Measurements from ENCODE around the gene HOXA3. TPM values are rescaled to one million over a fixed set of nuclear protein-coding genes. Genes with fewer than 3 reads are reported as not detected.

HOXA3 gene
- total RNA-seq, 4 donors from 2014 or later = 1.8 to 11.0 (median 4.3) TPM

GRCh38 chr7:27154901-27155815, 2.8 kb upstream of the HOXA3 start:
- TF ChIP-seq CTCF (IDR thresholded peaks at IDR 0.05) = no peak
- DNase-seq (ENCODE audit: low spot score) (peak; percentile 22), ATAC-seq (ENCODE audit: low FRiP score) (no peak)

DNA sequence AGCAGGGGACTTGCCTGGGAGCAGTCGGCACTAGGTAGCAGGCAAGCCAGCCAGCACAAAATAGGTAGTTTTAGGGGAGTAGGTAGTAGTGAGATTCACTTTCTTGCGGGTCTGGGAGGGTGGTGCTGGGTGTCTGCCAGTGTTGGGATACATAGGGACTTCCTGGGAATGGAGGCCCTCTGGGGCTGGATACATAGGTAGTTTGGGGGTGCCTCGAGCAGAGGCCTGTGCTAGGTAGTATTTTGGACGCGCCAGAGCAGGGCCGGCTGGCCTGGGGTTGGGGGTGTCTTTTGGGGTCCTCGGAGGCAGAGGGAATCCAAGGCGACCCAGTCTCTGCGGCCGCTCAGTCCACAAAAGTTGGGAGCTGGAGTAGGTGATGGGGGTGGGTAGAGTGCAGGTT, 2.0 kb upstream of the HOXA3 start:
- no peak for TF ChIP-seq CTCF (IDR thresholded peaks at IDR 0.05)
- ATAC-seq (ENCODE audit: low FRiP score) (no peak), DNase-seq (ENCODE audit: low spot score) (peak; percentile 17)

DNA sequence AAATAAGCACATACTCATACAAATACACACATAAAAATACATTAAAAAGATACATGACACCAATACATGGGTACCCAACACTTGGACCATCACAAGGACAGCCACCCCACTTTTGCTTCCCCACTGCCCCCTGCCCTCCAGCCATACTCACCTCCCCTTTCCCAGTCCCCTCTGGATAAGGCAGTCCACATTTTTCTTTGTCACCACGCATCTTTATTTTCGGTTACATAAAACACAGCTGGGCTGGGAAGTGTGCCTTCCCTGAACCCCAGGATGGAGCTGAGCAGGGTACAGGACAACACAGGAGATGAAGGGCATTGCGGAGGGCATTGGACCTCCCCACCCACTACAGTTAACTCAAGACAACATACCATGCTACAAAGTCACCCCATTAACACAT, 1.1 kb upstream of the HOXA3 start:
- no peak for TF ChIP-seq CTCF (IDR thresholded peaks at IDR 0.05)
- no peak for ATAC-seq (ENCODE audit: low FRiP score)
- DNase-seq (ENCODE audit: low spot score) = peak; percentile 19

DNA sequence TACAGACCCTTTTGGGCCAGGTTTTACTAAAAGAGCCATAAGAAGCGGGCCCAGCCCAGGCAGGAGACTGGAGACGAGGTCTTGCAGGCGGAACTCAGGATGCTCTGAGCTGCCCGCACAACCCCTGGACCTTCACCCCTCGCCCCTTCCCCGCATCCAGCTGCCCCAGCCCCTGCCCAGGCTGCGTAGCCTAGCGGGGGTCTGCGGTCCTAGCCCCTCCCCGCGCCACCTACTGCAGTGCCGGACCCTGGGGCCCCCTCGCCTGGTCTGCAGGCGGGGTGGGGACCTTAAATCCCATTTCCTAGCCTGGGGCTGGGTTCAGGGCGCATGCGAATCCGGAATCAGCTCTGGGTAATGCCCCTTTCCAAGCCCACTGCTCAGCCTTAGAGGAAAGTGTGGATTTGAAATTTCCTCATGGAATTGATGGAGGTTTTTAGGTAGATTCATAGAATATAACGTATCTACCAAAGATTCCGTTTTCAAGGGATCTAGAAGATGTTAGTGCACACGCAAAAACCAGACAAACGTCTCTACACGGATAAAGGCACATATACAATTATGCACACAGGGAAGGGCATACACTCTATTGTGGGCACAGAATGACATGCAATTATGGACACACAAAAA, 546 bp upstream of the HOXA3 start:
- no peak for DNase-seq (ENCODE audit: low spot score)
- no peak for TF ChIP-seq CTCF (IDR thresholded peaks at IDR 0.05)
- ATAC-seq (ENCODE audit: low FRiP score) = no peak

DNA sequence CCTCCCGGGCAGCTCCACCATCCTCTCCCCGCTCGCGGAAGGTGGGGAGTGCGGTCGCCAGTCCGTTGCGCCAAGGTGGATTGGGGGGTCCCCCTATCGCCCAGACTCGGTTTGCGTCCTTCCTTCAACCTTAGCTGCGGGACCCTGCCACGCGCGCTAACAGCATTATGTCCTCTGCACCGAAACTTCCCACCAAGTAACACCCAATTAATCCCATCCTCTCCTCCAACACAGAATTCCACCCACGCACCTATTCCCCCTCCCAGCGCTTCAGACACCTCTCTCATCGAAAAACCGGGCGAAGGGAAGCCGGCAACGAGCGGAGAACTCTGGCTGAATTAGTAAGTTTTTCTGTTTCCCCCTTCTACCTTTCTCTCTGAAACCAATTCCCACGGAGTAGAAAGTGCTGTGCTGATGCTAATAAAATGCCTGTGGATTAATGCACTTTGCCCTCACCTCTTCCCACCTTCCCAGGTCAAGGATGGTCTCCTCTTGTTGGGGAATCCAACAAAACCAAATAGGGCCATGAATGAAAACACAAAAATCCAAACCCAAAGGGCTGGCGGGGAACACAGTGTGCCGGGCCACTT, 947 bp downstream of the HOXA3 start:
- DNase-seq (ENCODE audit: low spot score) (peak; percentile 20), ATAC-seq (ENCODE audit: low FRiP score) (no peak)
- TF ChIP-seq CTCF (IDR thresholded peaks at IDR 0.05) = no peak

DNA sequence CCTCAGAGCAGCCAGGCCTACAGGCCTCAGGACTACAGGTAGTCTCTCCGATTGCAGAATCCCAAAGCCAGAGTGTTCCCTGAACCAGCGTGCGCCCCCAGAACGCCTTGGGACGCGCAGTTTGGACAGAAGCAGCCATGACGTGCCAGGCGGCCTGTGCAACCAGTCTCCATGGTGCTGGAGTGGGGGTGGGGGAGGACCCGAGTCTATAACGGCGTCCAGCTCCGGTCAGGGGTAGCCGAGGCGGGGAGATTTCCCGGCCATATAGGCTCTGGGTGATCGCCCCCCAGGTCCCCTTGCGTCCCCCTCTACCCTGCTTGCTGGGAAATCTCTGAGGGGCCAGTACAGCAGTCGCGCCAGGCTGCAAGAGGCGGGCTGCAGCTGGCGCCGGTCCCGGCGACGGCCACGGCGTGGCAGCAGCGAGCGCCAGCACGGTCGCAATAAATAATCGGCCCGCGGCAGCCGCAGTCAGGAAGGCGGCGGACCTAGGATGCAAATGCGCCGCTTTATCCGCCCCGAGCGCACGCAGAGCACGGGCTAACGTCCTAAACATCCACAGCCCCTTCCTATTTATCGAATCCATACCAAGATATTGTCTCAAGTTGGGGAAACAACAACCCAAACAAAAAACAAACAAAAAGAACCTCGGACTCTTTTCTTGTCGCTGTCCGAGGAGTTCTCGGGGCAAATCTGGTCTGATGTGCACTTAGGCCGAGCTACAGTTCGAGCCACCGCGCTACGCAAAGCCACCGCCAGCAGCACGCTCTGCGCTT, 1.6 kb downstream of the HOXA3 start:
- peak; percentile 67 for ATAC-seq (ENCODE audit: low FRiP score)
- peak; percentile 46 for DNase-seq (ENCODE audit: low spot score)
- peak in 2 of 3 donors; percentile 54 to 79 for TF ChIP-seq CTCF (IDR thresholded peaks at IDR 0.05)

All from omental fat pad (tissue), 4 donors.